GM21526 (cell line): ENCODE measurements around the gene IL21R.

Experiments
- ATAC-seq: cut with Tn5 transposase; IDR thresholded peaks from one replicate; pipeline ENCODE4 v1.9.1; 2021; ENCODE audit warnings: moderate library complexity; ENCODE audit not compliant: unreplicated experiment, low FRiP score

The IL21R gene

DNA sequence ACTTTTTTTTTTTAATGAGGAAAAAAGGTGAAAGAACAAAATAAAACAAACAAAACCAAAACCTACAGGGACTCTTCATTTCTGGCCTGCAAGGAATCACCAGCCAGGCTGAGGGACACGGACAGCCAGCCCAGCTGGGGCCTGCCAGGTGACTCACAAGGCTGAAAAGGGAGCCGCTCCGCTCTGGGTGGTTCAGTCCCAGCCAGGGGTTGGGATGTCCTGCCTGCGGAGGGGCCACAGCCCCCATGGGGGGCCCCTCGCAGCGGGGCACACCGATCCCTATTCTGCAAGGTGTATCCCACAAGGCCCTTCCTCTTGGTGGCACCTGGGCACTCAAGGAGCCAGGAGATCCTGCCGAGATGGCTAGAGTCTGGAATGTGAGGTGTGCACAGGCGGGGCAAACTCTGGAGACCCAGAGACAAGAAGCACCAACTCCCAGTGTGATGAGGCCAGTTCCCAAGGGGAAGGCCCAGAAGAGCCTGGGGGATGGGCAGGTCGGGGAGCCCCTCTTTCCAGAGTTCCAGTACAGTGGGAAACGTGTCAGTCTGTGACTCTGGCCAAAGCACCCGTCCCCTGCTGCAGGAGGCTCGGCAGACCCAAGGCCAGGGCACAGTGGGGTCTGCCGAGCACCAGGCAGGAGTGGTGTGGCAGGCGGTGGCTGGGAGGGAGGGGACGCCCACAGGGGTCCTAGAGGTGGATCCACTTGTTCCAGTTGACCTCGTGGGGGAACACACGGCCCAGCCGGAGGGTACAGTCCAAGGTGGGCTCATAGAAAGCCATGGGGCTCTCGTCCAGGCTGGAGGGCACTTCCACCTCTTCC is 58.9 kb downstream of the IL21R start:
- no peak for ATAC-seq

DNA sequence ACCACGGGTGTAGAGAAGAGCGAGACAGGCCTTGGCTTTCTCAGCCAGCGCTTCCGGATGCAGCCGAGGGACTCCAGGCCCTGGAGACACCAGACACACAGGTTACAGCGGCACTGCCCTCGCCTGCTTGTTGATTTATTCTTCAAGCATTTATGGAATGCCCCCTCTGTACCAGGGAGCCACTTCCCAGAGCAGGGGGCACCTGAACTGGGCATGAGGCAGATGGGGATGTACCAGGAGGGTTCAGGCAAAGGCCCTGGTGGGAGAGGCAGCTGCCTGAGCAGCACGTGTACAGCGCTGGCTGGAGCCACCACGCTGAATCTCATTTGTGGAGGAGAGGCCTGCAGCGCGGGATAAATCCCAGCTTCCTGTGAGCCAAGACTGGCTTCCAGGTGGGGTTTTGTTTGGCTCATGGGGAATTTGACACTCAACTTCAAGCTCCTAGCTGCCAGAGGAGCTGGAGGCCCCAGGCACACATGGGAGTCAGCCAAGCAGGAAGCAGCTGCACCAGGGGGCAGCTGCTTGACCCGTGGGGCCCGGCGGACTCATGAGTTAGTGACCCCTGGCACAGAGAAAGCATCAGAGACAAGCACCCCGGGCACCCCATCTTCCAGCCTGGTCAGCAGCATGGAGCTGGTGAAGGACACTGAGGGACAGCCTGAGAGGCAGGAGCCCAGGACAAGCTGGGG is 59.7 kb downstream of the IL21R start:
- no peak for ATAC-seq

DNA sequence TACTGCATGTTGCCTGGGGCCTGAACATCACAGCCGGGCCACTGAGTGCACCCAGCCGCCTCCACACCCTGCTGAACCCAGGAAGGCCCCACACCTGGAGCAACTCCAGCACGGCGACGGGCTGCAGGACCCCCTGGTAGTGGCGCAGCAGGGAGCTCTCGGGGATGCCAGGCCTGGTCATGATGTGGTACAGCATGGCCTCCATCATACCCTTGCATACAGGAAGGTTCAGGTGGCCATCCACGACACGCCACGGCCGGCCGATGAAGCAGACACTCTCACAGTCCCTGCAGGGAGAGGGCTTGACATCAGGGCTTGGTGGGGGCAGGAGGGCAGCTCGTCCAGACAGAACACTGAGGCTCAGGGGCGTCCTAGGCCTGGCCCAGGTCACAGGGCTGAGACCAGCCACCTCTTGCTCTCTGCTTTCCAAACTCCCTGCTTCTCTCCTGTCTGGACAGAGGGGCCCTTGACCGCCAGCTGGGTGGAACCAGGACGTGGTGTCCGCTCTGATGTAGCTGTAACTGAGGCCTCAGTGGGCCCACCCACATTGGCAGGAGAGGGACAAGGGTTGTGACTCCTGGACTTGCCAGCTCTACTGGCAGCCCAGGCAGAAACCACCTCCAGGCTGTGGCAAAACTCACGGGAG is 60.3 kb downstream of the IL21R start:
- ATAC-seq, result no peak

DNA sequence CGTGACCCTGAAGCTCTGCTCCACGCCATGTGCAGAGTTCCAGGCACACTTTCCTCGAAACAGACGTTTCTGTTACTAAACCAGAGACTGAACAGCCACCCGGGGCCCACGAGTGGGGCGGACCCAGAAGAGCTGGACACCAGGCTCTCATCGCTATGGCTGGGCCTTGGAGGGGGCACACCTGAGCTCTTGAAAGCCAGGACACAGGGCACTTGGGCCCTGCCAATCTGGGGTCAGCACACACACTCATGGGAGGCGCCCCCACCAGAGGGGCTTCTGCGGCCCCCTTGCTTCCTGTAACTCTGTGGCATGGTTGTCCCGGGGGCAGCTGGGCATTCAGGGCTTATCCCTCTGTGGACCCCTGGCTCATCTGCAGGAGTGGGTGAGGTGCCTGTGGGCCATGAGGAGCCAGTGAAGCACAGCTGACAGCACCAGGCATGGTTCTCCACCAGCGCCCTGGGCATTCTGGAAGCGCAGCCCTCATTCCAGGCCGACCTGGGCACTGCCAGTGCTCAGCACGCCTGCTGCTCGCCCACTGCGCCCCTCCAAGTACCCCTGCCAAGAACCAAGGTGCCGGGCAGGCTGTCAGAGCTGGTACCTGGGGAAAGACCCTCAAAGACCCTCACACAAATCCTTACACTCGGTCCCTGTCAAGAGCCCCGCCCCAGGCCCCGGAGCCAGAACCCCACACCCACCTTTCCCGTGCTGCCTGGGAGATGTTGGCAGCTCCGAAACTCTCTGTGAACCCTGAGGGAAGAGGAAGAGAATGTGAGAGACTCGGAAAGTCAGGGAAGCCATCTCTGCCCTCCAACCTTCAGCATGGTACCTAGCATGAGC is 61.1 kb downstream of the IL21R start:
- ATAC-seq, result no peak

DNA sequence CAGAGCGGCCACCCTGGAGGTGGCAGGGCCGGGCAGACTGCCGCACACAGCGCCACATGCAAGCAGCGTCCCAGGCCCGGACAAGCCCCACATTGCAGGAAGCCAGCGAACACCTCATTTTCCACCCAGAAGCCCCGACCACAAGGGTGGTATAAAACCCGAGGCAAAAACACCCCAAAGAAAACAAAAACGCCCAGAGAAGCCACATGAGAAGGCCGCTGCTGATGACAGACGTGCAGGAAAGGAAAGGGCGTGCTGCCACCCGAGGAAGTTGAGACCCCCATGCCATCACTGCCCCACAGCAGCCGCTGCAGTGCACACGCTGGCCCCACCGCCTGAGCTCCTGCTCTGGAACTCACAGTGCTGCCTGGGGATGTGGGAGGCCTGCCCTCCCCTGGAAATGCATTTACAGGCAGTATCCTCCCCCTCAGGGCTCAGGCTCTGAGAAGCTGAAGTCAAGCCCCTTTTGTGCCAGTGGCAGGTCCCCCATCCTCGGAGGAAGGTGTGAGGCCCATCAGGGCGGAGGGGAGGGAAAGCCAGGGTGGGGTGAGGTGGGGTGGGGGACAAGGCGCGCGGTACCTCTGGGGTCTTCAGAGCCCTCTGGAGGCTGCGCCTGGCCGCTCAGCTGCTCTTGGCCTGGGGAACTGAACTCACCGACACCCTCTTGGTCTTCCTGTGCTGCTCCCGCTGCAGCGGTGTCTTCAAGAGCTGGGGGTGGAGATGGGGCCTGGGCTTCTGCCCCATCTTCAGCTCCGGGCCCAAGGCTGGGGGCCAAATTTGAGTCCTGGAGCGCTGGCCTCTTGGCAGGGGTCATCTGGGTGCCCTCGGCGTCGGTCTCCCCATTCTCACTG is 62.0 kb downstream of the IL21R start:
- ATAC-seq, result no peak

DNA sequence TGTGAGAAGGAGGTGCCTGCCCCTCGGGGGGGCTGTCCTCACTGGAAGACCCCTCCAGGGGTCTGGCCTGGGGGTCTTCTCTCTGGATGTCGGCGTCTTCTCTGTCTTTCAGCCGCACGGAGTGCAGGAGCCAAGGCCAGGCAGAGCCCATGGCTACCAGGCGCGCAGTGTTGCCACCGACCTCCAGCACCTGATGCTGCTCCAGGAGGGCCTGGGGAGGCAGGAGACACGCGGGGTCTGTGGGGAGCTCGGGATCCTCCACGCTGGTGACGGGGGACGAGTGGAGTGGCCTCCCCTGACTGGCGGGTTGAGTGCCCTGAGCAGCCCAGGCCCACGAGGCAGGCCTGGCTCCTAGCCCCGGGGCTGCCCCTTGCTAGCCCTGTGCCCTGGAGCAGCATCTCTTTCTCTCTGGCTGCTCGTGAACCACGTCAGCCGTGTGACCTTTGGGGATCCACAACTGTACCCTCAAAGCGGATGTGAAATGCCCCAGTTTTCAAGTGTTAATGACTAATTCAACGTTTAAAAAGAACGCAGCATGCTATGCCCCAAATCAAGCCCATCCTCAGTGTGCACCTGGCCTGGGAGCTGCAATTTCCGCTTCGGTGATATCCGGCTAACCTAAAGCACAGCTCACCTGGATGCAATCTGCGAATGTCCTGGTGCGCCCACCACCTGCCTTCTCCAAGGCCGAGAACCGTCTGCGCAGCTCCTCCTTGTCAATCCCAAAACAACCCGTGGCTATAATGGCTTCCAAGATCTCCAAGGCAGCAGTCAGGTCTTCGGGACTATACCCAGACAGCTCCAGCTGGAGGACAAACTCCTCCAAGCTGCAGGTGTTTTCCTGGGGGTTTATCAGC is 62.9 kb downstream of the IL21R start:
- no peak for ATAC-seq

DNA sequence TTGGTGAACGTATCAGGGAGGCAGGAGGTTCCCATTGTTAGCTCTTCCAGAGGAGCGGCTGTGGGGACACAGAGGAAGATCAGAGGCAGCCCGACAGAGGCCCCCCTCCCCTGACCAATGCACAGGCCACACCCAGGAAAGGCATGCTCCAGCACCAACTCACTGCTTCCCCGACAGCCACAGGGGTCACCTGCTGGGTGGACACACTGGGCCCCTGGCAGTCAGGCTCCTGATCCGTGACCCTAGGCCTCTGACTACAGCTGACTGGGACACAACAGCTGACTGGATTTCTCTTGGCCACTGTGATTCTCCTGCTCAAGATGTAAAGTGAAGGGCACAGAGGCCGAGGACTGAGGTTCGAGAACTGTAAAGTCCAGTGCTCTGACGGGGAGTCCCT is 63.5 kb downstream of the IL21R start:
- ATAC-seq, result no peak

DNA sequence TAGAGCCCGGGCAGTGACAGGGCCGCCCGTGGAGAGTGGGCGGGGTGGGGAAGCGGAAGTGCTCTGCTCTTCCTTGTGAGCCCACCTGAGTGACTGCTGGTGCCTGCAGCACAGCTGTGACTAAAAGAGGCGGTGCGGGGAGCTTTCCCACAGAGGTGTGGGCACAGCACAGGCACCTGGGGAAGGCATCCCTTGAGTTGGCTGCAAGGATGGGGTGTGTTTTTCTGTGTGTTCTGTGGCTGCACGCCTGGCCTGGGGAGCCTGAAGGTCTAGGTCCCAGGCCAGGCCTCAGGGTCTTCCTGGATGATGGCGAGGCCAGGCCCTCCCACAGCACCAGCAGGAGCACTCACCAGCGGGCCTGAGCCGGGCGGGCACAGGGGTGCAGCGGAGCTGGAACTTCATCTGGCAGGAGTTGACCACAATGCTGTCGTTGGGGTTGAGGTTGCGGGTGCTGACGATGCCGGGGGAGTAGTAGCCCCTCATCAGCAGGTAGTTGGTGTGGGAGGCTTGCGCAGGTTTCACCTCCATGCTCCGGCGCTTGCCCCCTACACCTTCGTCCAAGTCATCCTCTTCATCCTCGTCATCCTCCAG is 67.1 kb downstream of the IL21R start:
- ATAC-seq, result no peak

DNA sequence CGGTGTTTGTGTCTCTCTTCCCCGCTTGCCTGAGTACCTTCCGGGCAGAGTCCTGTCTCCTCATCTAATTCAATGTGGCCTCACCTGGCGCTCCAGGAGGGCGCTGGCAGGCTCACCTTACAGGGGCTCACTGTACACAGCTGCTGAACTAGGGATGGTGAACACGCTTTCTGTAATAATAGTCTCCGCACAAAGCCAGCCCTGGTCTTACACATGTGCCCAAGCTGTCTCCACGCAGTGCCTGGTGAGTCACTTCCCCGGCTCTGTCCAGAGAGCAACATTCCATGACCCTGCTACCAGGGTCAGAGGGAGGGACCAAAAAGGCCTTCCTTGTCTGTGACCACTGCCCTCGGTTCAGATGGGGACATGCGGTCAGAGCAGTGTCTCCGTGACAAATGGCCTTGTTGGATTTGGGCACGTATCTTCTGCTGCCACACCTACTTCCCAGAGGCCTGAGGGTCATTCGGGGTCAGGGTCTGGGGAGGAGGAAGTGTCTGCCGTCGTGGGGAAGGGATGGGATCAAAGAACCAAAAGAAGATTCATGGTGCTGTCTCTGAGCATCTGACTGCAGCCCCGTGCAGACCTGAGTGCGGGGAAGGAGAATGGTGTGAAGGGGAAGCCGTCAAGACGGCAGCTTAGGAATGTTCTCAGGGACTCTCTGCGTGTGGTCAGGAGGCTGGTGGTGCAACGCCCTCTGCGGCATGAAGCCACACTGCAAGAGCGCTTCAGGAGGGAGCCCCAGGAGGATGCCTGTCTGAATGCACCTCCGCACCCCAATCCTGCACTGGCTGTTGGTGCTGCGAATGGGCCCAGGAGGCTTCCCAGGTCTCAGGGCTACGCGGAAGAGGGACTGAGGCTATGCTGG is 68.8 kb downstream of the IL21R start:
- ATAC-seq, result no peak

DNA sequence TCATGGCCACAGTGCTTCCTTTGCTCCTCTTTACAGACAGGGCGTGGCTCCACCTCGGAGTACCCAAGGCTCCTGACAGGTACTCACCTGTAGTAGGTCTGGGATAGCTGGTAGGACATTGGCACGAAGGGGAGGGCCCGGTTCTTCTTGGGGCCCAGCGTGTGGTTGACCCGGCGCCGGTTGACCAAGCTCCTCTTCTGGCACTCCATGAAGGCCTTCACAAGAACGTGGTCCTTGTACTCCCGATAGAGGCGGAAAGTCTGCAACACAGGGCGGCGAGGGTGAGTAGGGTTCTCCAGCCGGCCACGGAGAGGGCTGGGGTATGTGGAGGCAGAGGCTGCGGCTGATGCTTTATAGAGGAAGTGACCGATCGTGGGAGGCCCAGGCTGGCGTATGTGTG is 69.7 kb downstream of the IL21R start:
- ATAC-seq, result no peak

DNA sequence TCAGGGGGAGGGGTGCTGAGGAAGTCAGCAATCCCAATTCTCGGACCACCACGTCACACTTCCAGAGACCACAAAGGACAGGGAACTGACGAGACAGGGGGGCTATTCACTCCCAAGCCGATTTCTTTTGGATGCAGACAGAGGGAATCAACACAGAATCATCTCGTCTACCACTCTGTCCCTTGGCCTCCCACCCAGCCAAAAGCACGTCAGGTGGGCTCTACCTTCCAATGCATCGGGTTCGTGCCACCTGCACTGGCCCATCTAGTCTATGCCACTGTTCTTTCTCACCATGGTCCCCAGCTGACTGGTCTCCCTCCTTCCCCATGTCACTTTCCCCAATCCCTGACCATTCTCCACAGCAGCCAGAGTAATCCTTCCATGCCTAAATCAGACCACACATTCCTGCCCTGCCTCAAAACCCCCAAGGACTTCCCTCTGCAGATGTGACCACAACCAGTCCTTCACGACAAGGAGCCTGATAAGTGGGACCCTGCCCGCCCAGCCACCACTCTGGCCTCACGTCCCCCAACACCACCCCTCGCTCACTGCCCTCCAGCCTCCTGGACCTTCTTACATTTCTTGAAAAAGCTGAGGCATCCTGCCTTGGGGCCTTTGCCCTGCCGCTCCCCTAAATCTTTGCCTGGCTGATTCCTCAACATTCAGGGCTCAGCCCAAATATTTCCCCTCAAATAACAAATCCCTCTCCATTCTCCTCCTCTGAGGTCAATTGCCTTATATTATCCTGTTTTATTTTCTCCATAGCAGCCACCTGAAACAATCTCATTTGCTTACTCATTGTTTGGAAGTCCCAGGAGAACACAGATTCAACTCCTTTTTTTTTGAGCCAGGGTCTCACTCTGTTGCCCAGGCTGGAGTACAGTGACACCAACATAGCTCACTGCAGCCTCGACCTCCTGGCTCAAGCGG is 70.4 kb downstream of the IL21R start:
- ATAC-seq, result no peak

DNA sequence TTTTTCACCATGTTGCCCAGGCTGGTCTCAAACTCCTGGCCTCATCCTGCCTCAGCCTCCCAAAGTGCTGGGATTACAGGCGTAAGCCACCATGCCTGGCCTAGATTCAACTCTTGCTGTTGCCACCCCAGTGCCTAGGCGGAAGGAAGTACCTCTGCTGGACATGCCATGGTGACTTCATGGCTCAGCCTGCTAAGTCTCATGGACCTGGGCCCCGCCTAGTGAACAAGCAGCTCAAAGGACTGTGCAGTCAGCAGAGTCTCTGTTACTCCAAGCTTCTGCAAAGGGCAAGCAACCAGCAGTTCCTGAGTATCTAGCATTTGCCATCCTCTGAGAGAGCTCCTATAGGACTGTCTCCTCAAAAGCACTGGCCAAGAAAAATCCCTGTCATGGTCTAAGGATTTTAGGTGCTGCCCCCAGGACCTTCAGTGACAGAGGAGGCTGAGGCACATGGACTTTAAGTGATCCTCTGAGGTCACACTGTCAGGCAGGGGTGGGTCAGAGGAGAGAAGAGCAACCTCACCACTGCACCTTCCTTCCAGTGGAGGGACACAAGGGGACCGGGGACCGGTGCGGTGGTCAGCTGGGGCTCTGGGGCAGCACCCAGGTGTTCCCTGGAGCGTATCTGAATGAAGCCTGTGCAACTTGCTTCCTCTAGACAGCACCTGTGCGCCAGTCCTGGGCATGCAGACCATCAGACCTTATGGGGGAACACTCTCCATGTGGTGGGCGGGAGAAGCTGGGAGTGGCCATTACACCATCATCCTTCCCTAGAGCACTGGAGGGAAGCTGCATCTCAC is 71.3 kb downstream of the IL21R start:
- no peak for ATAC-seq

DNA sequence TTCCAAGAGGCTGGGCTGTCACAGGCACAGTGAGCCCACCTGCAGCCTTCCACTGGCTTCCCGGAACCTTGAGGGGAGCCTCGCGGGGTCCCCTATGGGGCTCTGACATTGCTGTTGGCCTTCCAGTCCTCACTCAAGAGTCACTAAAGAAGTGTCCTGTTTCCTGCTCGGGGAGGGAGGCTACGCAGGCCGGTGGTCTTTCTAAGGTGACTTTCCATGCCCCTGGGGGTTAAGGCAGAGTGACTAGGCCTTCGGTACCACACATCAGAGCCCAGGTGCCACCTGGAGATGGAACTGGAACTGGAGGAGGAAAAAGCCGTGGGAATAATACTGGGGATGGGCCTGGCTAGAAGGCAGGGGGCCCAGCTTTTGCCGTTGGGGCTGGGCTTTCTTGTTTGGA is 72.1 kb downstream of the IL21R start:
- no peak for ATAC-seq

DNA sequence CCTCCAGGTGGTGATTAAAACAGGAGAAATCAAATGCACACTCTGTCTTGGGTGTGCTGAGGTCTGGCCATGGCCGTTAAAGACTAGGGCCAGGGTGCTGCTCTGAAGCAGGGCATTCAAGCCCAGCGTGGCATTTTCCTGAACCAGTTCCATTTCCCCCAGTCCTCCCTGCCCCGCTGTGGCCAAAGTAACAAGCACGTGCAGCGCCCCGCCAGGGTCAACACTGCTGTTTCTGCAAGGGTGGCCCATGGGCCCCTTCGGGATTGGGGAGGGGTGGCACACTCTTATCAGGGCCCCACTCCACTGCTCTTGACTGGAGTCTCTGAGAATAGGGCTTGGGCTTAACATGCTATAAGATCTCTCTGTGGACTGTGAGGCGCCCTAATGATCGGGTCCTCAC is 72.9 kb downstream of the IL21R start:
- ATAC-seq, result no peak

DNA sequence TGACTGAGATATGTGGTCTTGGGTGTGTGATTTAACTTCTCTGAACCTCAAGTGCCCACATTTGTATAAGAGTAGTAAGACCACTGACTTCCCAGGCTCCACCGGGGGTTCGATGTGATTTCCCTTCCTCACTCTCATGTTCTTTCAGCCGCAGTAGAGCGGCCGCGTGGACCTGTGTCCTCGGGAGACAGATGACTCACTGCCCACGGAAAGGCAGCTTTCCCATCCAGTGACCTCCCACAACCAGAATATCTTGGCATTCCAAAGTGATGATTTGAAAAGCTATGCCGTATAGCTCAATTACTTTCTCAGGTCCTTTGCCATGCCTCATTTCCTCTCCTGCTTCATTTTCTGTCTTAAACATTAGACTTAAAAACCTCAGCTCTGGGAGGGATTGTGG is 73.6 kb downstream of the IL21R start:
- ATAC-seq, result no peak

DNA sequence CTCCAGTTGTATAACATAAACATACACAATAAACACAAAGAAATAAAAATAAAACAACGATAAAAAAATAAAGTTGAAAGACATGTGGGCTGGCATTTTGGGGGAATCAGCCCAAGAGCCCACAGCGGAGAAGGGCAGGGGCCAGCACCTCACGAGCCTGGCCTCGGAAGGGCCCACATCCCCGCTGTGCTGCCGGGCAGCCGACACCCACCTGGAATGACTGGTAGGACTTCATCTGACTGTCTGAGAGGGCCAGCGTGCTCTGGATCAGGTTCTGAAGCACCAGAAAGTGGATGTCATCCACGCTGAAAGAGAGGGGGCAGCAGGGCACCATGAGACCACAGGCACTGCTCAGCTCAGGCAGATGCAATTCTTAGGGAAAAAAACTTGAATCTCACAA is 74.3 kb downstream of the IL21R start:
- no peak for ATAC-seq
